ENCODE measurements around the gene MGRN1. TPM values are rescaled to one million over a fixed set of nuclear protein-coding genes. Genes with fewer than 3 reads are reported as not detected.

The MGRN1 gene
- polyA plus RNA-seq, 3 donors: 3.7 to 48.2 (median 4.7) TPM

DNA sequence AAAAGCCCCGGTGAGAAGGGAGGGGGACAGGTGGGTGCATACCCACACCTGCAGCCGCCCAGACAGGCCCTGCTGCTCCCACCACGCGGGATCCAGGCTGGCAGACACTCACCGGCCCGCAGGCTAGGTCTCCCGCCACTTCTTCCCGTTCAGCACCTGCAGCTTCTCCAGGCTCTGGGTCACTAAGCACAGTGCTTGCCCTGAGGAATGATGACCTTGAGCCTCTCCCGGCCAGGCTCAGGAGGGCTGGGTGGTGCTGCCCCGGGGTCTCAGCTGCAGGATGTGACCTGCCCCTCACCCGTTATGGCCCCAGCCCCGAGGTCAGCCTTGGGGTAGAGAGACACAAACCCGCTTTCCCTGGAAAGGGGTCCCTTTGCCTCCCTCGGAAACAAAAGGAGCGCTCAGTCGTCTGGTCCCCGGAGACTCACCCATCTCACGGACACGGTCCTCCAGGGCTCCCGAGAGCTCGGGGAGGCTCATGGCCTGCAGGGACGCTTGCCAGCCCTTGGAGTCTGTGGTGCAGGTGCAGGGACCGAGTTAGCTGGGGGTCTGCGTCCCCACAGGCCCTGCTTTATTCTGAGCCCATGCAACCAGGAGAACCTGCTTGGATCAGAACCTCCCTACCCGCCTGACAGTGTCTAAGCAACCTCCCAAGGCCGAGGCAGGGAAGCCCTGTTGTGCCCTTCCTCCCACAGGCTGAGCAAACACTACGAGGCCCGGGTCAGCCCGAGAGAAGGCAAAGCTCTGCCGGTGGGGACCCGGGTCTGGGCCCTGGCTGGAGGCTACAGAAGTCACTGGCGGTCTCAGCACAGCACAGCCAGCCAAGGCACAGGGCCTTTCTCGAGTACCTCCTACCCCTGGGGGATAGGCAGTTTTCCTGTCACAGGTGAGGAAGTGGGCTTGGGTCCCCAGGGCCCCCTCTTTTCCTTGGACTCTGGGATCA lies 72.5 kb downstream of the MGRN1 start:
- peaks cover 35% of the 10 kb centered on the region for H3K79me2 ChIP-seq (ENCODE audit: insufficient read depth, low read length)
- Mint-ChIP-seq H3K27me3 (ENCODE audit: low read depth in 3 of 3) (no peaks in the 10 kb centered on the region), H3K9me3 (no peaks in the 10 kb centered on the region), H3K4me1 (peaks cover 15% of the 10 kb centered on the region), H3K27ac (peak overlapping the region in 1 of 7 donors; percentile 18), H3K36me3 (peaks cover 36 to 67% of the 10 kb centered on the region in 2 donors), H3K4me3 (no peak overlapping the region)
- H4K20me1 ChIP-seq (ENCODE audit: insufficient read depth, low read length): peaks cover 21% of the 10 kb centered on the region
- H3K4me2 ChIP-seq (replicated peaks; ENCODE audit: extremely low read depth, low read length, poor library complexity, severe bottlenecking): no peak overlapping the region
- H3K36me3 ChIP-seq (replicated peaks in 1 of 2; ENCODE audit: control insufficient read depth in 1 of 2, insufficient read depth in 2 of 2, low read length in 2 of 2): peaks cover 56 to 70% of the 10 kb centered on the region in 2 donors
- no peak overlapping the region for H3K27ac ChIP-seq (ENCODE audit: low read depth in 1 of 2, low read length in 2 of 2)
- no peak overlapping the region for H3K9ac ChIP-seq (ENCODE audit: insufficient read depth, low read length, poor library complexity, severe bottlenecking)
- no peaks in the 10 kb centered on the region for H3K27me3 ChIP-seq (ENCODE audit: control insufficient read depth in 2 of 2, insufficient read depth in 2 of 2, low read length in 2 of 2)
- no peak overlapping the region for H3K4me3 ChIP-seq (replicated peaks in 1 of 3; ENCODE audit: low read depth in 2 of 3, low read length in 3 of 3)
- 92% methylated on average over 27 of the region's 33 CpGs for WGBS (ENCODE audit: insufficient coverage)
- intact Hi-C loops (cut with micrococcal nuclease): no loop called here
- no peaks in the 10 kb centered on the region for H3K9me3 ChIP-seq (replicated peaks in 1 of 2; ENCODE audit: control insufficient read depth in 1 of 2, insufficient read depth in 1 of 2, low read length in 2 of 2)
- TF ChIP-seq, protein P1, sequence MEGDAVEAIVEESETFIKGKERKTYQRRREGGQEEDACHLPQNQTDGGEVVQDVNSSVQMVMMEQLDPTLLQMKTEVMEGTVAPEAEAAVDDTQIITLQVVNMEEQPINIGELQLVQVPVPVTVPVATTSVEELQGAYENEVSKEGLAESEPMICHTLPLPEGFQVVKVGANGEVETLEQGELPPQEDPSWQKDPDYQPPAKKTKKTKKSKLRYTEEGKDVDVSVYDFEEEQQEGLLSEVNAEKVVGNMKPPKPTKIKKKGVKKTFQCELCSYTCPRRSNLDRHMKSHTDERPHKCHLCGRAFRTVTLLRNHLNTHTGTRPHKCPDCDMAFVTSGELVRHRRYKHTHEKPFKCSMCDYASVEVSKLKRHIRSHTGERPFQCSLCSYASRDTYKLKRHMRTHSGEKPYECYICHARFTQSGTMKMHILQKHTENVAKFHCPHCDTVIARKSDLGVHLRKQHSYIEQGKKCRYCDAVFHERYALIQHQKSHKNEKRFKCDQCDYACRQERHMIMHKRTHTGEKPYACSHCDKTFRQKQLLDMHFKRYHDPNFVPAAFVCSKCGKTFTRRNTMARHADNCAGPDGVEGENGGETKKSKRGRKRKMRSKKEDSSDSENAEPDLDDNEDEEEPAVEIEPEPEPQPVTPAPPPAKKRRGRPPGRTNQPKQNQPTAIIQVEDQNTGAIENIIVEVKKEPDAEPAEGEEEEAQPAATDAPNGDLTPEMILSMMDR (IDR thresholded peaks at IDR 0.05): no peak
- H2AFZ ChIP-seq (ENCODE audit: insufficient read depth, low read depth, low read length, poor library complexity, severe bottlenecking): no peak overlapping the region
- H3K4me1 ChIP-seq (ENCODE audit: control insufficient read depth in 1 of 2, insufficient read depth in 2 of 2, low read length in 2 of 2): peaks cover 17 to 26% of the 10 kb centered on the region in 2 donors
- DNase-seq: no peak

DNA sequence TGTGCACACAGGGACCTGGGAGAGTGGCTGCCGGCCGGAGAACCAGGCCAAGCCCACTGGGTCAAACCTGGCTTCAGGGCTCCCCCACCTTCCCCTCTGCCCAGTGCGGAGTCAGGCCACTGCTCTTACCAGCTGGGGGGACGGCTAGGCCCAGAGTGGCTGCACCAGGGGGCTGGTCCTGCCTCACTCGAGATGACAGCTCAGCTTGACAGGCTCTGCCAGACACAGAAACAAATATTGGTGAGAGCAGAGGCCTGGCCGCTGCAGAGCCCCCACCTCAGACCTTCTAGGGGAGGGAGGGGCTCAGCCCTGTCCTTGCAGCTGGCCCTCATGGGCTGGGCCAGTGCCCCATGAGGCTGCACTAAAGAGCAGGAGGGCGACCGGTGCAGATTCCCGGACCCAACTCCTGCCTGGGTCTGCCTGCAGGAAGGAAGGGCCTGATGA lies 73.2 kb downstream of the MGRN1 start:
- Histone ChIP-seq H3K27ac (ENCODE audit: low read depth in 1 of 2, low read length in 2 of 2) (no peak overlapping the region), H3K4me1 (ENCODE audit: control insufficient read depth in 1 of 2, insufficient read depth in 2 of 2, low read length in 2 of 2) (peaks cover 10 to 19% of the 10 kb centered on the region in 2 donors), H4K20me1 (ENCODE audit: insufficient read depth, low read length) (peaks cover 21% of the 10 kb centered on the region), H3K36me3 (replicated peaks in 1 of 2; ENCODE audit: control insufficient read depth in 1 of 2, insufficient read depth in 2 of 2, low read length in 2 of 2) (peaks cover 60 to 76% of the 10 kb centered on the region in 2 donors), H2AFZ (ENCODE audit: insufficient read depth, low read depth, low read length, poor library complexity, severe bottlenecking) (no peak overlapping the region), H3K4me2 (replicated peaks; ENCODE audit: extremely low read depth, low read length, poor library complexity, severe bottlenecking) (no peak overlapping the region), H3K4me3 (replicated peaks in 1 of 3; ENCODE audit: low read depth in 2 of 3, low read length in 3 of 3) (no peak overlapping the region), H3K9ac (ENCODE audit: insufficient read depth, low read length, poor library complexity, severe bottlenecking) (no peak overlapping the region), H3K27me3 (ENCODE audit: control insufficient read depth in 2 of 2, insufficient read depth in 2 of 2, low read length in 2 of 2) (no peaks in the 10 kb centered on the region), H3K79me2 (ENCODE audit: insufficient read depth, low read length) (peaks cover 28% of the 10 kb centered on the region), H3K9me3 (replicated peaks in 1 of 2; ENCODE audit: control insufficient read depth in 1 of 2, insufficient read depth in 1 of 2, low read length in 2 of 2) (no peaks in the 10 kb centered on the region)
- no peaks in the 10 kb centered on the region for H3K9me3 Mint-ChIP-seq
- no peaks in the 10 kb centered on the region for H3K27me3 Mint-ChIP-seq (ENCODE audit: low read depth in 3 of 3)
- WGBS (ENCODE audit: insufficient coverage): 95% methylated on average over 6 of the region's 9 CpGs
- intact Hi-C loops (cut with micrococcal nuclease): no loop called here
- TF ChIP-seq, protein P1 (IDR thresholded peaks at IDR 0.05): no peak
- peaks cover 8% of the 10 kb centered on the region for H3K4me1 Mint-ChIP-seq
- no peak overlapping the region for H3K4me3 Mint-ChIP-seq
- H3K36me3 Mint-ChIP-seq: peaks cover 39 to 71% of the 10 kb centered on the region in 2 donors
- peak in 1 of 3 donors; percentile 4 for DNase-seq
- H3K27ac Mint-ChIP-seq: no peak overlapping the region

Measured in CD14-positive monocyte (primary cell).